Hematopoietic multipotent progenitor cell treated with erythropoietin and hydrocortisone succinate and interleukin-3 and kit ligand, for 6 days (in vitro differentiated cells): ENCODE results near the gene OPN1SW.

Source experiments
- DNase-seq: peaks from one replicate; pipeline ENCODE4 v3.0.0-alpha.2; 2015

Gene OPN1SW

GRCh38 chr7:128757203-128757602 is 18.4 kb downstream of the OPN1SW start:
- DNase-seq: no peak

GRCh38 chr7:128755819-128756476 is 19.6 kb downstream of the OPN1SW start:
- DNase-seq: no peak

GRCh38 chr7:128755075-128755818 is 20.3 kb downstream of the OPN1SW start:
- DNase-seq: no peak

- DNase-seq: no peak
Measured at GRCh38 chr7:128752251-128752650, 23.3 kb downstream of the OPN1SW start.

- DNase-seq: no peak
Measured at GRCh38 chr7:128747327-128748079, 28.1 kb downstream of the OPN1SW start.

- DNase-seq: no peak
Measured at GRCh38 chr7:128745706-128746105, 29.9 kb downstream of the OPN1SW start.

GRCh38 chr7:128744366-128744905 is 31.2 kb downstream of the OPN1SW start:
- DNase-seq: no peak

GRCh38 chr7:128743112-128743772 is 32.4 kb downstream of the OPN1SW start:
- DNase-seq: no peak

GRCh38 chr7:128742206-128742605 is 33.4 kb downstream of the OPN1SW start:
- DNase-seq: no peak

GRCh38 chr7:128741491-128741890 is 34.1 kb downstream of the OPN1SW start:
- no peak for DNase-seq

GRCh38 chr7:128740996-128741395 is 34.6 kb downstream of the OPN1SW start:
- DNase-seq: no peak

GRCh38 chr7:128739990-128740682 is 35.5 kb downstream of the OPN1SW start:
- DNase-seq: no peak

GRCh38 chr7:128739048-128739962 is 36.3 kb downstream of the OPN1SW start, which contains the start of gene CALU:
Gene CALU (plus strand): TSS chr7:128739359. CDS start chr7:128748584, 9,225 bp downstream.
- peak; percentile 98 for DNase-seq

GRCh38 chr7:128738570-128739047 is 37.0 kb downstream of the OPN1SW start:
- DNase-seq: peak; percentile 55

- DNase-seq: no peak
Measured at GRCh38 chr7:128737867-128738385, 37.7 kb downstream of the OPN1SW start.

GRCh38 chr7:128737441-128737840 is 38.2 kb downstream of the OPN1SW start:
- DNase-seq: no peak

GRCh38 chr7:128735436-128735835 is 40.2 kb downstream of the OPN1SW start:
- no peak for DNase-seq

GRCh38 chr7:128734890-128735289 is 40.7 kb downstream of the OPN1SW start:
- peak; percentile 24 for DNase-seq

- DNase-seq: no peak
Measured at GRCh38 chr7:128733278-128733645, 42.3 kb downstream of the OPN1SW start.

GRCh38 chr7:128732521-128733277 is 42.9 kb downstream of the OPN1SW start:
- no peak for DNase-seq
